Upper lobe of left lung (tissue), 6 donors: ENCODE data around the gene PCSK9. TPM values are rescaled to one million over a fixed set of nuclear protein-coding genes. Genes with fewer than 3 reads are reported as not detected.

Experiments used
- ATAC-seq, 2 donors: fragments of 200-7000 bp; cut with Tn5 transposase; one replicate each; pipeline ENCODE4 v1.9.1; 2022; ENCODE audit warnings: mild to moderate bottlenecking in 2 of 2, moderate library complexity in 2 of 2; ENCODE audit not compliant: low FRiP score in 2 of 2
- DNase-seq, 2 donors: peaks; one replicate each; pipeline ENCODE4 v3.0.0-alpha.2; 2019 to 2020
- H3K27ac ChIP-seq, 4 donors: fragments of 200-600 bp; sonication (generic); one replicate each; pipeline ENCODE4 v1.5.1; 2016 to 2019
- H3K27me3 ChIP-seq, 4 donors: fragments of 200-600 bp; sonication (generic); one replicate each; pipeline ENCODE4 v1.5.1; 2017 to 2019
- H3K36me3 ChIP-seq, 4 donors: fragments of 200-600 bp; sonication (generic); one replicate each; pipeline ENCODE4 v1.5.1; 2016 to 2019
- H3K4me1 ChIP-seq, 4 donors: fragments of 200-600 bp; sonication (generic); one replicate each; pipeline ENCODE4 v1.5.1; 2018 to 2019
- H3K4me3 ChIP-seq, 4 donors: fragments of 200-600 bp; sonication (generic); one replicate each; pipeline ENCODE4 v1.5.1; 2017 to 2019; ENCODE audit warnings: mild to moderate bottlenecking in 2 of 4, moderate library complexity in 1 of 4
- H3K9me3 ChIP-seq, 4 donors: fragments of 200-600 bp; sonication (generic); one replicate each; pipeline ENCODE4 v1.5.1; 2018 to 2019
- CTCF ChIP-seq, 6 experiments: fragments of 450-650 bp in 4 of 6; fragments of 200-600 bp in 2 of 6; sonication (generic) in 2 of 6; IDR thresholded peaks; one replicate each; pipeline ENCODE4 v1.5.1; 2016 to 2019; ENCODE audit warnings: antibody characterized with exemption in 6 of 6
- EP300 ChIP-seq, 4 donors: sonication (generic); formaldehyde crosslinking; IDR thresholded peaks; one replicate each; pipeline ENCODE4 v1.5.1; 2017; ENCODE audit warnings: antibody characterized with exemption in 4 of 4, control low read depth in 2 of 4
- POLR2A ChIP-seq, 4 donors: fragments of 450-650 bp; IDR thresholded peaks; one replicate each; pipeline ENCODE4 v1.5.1; 2016 to 2017; ENCODE audit warnings: antibody characterized with exemption in 4 of 4, mild to moderate bottlenecking in 2 of 4
- POLR2AphosphoS5 ChIP-seq, 2 donors: sonication (generic); formaldehyde crosslinking; IDR thresholded peaks; one replicate each; pipeline ENCODE4 v1.5.1; 2017; ENCODE audit warnings: antibody characterized with exemption in 2 of 2
- WGBS, 2 donors: methylation state at CpG; one replicate each; pipeline ENCODE4 v1.1.5; 2017 to 2018; 5-methylcytosine and 5-hydroxymethylcytosine counted together
- total RNA-seq, 6 donors: library from RNA; depleted of rRNA in 4 of 6; stranded (reverse); fragments of >200 nt in 4 of 6; gene quantifications; one replicate each; pipeline versions ENCODE4 v1.1.0 to v1.2.1, GENCODE V29; 2016 to 2021
- donor health status: DM: no; HTN: no; CAD: no; lungs with moderate emphysema.
- donor health status: DM: no; HTN: yes; CAD: no; lungs with severe emphysema.

The PCSK9 gene
- total RNA-seq, 6 donors from 2014 or later: 9.4 to 63.9 (median 31.5) TPM

GRCh38 chr1:55076356-55076755, 37.0 kb downstream of the PCSK9 start:
- no peaks in the 10 kb centered on the region for H3K4me1 ChIP-seq
- TF ChIP-seq EP300 (IDR thresholded peaks at IDR 0.05) (no peak), POLR2AphosphoS5 (IDR thresholded peaks at IDR 0.05) (no peak), POLR2A (IDR thresholded peaks at IDR 0.05) (no peak), CTCF (IDR thresholded peaks at IDR 0.05) (no peak)
- no peak overlapping the region for H3K27ac ChIP-seq
- H3K4me3 ChIP-seq: no peak overlapping the region
- DNase-seq (no peak), ATAC-seq (no peak)
- H3K27me3 ChIP-seq: no peaks in the 10 kb centered on the region
- 87 to 95% methylated on average over 1 of the region's 1 CpG for WGBS, 2 donors
- peaks cover 63 to 100% (median 80%) of the 10 kb centered on the region in 4 donors for H3K36me3 ChIP-seq
- no peaks in the 10 kb centered on the region for H3K9me3 ChIP-seq

- no peaks in the 10 kb centered on the region for H3K4me1 ChIP-seq
- peaks cover 56 to 100% (median 76%) of the 10 kb centered on the region in 4 donors for H3K36me3 ChIP-seq
- DNase-seq (no peak), ATAC-seq (no peak)
- H3K27me3 ChIP-seq: no peaks in the 10 kb centered on the region
- no peak overlapping the region for H3K4me3 ChIP-seq
- H3K27ac ChIP-seq: no peak overlapping the region
- 84 to 90% methylated on average over 3 of the region's 3 CpGs for WGBS, 2 donors
- no peaks in the 10 kb centered on the region for H3K9me3 ChIP-seq
- TF ChIP-seq CTCF (IDR thresholded peaks at IDR 0.05) (no peak), POLR2A (IDR thresholded peaks at IDR 0.05) (no peak), EP300 (IDR thresholded peaks at IDR 0.05) (no peak), POLR2AphosphoS5 (IDR thresholded peaks at IDR 0.05) (no peak)
These were observed 39.1 kb downstream of the PCSK9 start for GRCh38 chr1:55078470-55078869.

DNA sequence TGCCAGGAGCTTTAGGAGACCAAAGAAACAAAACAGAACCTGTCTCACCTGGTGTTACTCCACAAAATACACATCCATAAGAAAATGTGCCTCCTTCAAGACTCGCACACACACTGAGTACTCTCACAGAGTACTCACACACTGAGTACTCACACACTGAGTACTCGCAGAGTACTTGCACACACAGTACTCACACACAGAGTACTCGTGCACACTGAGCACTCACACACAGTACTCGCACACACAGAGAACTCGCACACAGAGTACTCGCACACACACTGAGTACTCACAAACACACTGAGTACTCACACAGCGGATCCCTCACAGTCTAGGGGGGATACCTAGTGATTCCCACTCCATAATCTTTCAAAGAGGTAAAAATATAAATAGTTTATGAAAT, 40.3 kb downstream of the PCSK9 start:
- Histone ChIP-seq H3K27me3 (no peaks in the 10 kb centered on the region), H3K4me3 (no peak overlapping the region), H3K27ac (no peak overlapping the region), H3K9me3 (no peaks in the 10 kb centered on the region), H3K4me1 (no peaks in the 10 kb centered on the region), H3K36me3 (peaks cover 59 to 100% (median 76%) of the 10 kb centered on the region in 4 donors)
- ATAC-seq: no peak
- DNase-seq: no peak
- 98 to 99% methylated on average over 7 of the region's 7 CpGs for WGBS, 2 donors
- TF ChIP-seq CTCF (IDR thresholded peaks at IDR 0.05) (no peak), POLR2AphosphoS5 (IDR thresholded peaks at IDR 0.05) (no peak), EP300 (IDR thresholded peaks at IDR 0.05) (no peak), POLR2A (IDR thresholded peaks at IDR 0.05) (no peak)

DNA sequence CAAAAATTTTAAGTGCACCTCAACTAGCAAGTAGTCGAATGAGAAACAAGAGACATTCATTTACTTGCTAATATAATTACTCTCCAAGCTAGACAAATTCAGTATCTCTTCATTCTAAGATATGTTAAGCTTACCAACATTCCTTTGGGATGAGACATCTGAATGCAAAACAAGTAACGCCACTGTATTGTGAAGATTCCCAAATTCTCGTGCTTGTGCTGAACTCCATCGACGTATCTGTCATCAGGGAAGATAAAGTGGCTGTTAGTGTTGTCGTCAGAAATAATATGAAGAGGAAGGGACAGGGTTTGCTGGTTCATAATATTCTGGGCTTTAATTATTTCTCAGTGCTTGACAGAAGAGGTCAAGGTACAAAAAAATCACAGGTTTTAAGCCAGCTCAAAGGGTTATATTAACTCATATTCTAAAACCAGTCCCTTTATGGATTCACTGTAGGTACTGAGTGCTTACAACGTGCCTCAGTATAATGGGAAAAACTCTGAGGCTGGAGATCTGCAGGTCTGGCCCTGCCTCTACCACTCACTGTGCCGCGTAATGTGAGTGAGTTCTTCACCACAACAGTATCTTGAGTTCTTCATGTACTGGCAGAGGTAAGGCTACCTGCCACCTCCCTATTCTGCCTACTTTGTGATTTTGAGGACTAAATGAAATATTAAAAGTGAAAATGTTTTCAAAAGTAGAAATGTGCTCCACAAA, 42.0 kb downstream of the PCSK9 start:
- peaks cover 63 to 100% (median 79%) of the 10 kb centered on the region in 4 donors for H3K36me3 ChIP-seq
- H3K4me3 ChIP-seq: no peak overlapping the region
- no peak overlapping the region for H3K27ac ChIP-seq
- DNase-seq (no peak), ATAC-seq (no peak)
- H3K27me3 ChIP-seq: no peaks in the 10 kb centered on the region
- 90 to 93% methylated on average over 9 of the region's 9 CpGs for WGBS, 2 donors
- no peaks in the 10 kb centered on the region for H3K4me1 ChIP-seq
- no peaks in the 10 kb centered on the region for H3K9me3 ChIP-seq
- TF ChIP-seq POLR2A (IDR thresholded peaks at IDR 0.05): no peak
- TF ChIP-seq CTCF (IDR thresholded peaks at IDR 0.05): no peak
- no peak for TF ChIP-seq EP300 (IDR thresholded peaks at IDR 0.05)
- TF ChIP-seq POLR2AphosphoS5 (IDR thresholded peaks at IDR 0.05): no peak

DNA sequence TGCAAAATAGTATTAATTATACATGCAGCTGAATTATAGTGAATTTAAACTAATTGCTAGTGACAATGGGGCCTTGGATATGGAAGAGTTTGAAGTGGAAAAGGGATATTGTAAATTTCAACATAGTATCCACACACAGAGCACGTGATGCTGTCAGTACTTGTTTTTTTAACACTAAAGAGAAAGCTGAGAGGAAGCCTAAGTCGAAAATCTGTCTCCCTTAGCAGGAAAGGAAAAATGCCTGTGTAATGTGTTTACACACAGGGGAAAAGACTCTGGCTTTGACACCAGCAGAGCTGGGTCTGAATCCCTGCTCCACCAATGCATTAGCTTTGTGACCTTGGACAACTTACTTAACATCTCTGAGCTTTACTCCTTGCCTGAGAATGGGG, 42.6 kb downstream of the PCSK9 start:
- ATAC-seq (no peak), DNase-seq (no peak)
- WGBS, 2 donors: 68 to 69% methylated on average over 2 of the region's 2 CpGs
- H3K27ac ChIP-seq: no peak overlapping the region
- no peaks in the 10 kb centered on the region for H3K4me1 ChIP-seq
- H3K4me3 ChIP-seq: no peak overlapping the region
- TF ChIP-seq CTCF (IDR thresholded peaks at IDR 0.05) (no peak), POLR2A (IDR thresholded peaks at IDR 0.05) (no peak), POLR2AphosphoS5 (IDR thresholded peaks at IDR 0.05) (no peak), EP300 (IDR thresholded peaks at IDR 0.05) (no peak)
- no peaks in the 10 kb centered on the region for H3K9me3 ChIP-seq
- H3K36me3 ChIP-seq: peaks cover 58 to 100% (median 78%) of the 10 kb centered on the region in 4 donors
- H3K27me3 ChIP-seq: no peaks in the 10 kb centered on the region
